ENCODE data around the gene ENTR1. TPM values are rescaled to one million over a fixed set of nuclear protein-coding genes. Genes with fewer than 3 reads are reported as not detected.
A peak's percentile ranks its signal among the peaks of the same experiment; 100 is the strongest.

ENTR1 gene
- total RNA-seq, 4 donors from 2014 or later = 37.4 to 93.0 (median 49.7) TPM

DNA sequence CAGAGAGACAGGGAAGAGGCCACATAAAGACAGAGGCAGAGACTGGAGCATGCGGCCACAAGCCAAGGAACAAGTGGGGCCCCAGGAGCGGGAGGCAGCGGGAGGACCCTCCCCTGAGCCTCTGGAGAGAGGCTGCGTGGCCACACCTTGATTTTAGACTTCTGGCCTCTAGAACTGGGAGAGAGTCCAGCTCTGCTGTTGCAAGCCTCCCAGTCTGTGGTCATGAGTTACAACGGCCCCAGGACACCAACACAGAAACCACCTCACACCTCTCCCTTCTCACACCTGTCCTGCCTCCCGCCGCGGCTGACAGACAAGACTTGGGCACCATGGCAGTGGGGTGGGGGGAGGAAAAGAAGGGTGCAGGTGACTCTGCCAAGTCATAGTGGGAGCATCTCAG lies 27.0 kb upstream of the ENTR1 start:
- Histone ChIP-seq H3K4me1 (peaks cover 35% of the 10 kb centered on the region), H3K27ac (no peak overlapping the region), H3K4me3 (peak overlapping the region; percentile 95), H3K9me3 (no peaks in the 10 kb centered on the region), H3K27me3 (no peaks in the 10 kb centered on the region), H3K36me3 (peaks cover 33% of the 10 kb centered on the region)
- no peak for DNase-seq (ENCODE audit: low spot score in 2 of 2)
- TF ChIP-seq, protein P1, sequence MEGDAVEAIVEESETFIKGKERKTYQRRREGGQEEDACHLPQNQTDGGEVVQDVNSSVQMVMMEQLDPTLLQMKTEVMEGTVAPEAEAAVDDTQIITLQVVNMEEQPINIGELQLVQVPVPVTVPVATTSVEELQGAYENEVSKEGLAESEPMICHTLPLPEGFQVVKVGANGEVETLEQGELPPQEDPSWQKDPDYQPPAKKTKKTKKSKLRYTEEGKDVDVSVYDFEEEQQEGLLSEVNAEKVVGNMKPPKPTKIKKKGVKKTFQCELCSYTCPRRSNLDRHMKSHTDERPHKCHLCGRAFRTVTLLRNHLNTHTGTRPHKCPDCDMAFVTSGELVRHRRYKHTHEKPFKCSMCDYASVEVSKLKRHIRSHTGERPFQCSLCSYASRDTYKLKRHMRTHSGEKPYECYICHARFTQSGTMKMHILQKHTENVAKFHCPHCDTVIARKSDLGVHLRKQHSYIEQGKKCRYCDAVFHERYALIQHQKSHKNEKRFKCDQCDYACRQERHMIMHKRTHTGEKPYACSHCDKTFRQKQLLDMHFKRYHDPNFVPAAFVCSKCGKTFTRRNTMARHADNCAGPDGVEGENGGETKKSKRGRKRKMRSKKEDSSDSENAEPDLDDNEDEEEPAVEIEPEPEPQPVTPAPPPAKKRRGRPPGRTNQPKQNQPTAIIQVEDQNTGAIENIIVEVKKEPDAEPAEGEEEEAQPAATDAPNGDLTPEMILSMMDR (IDR thresholded peaks at IDR 0.05) = no peak
- no peak for TF ChIP-seq EP300 (IDR thresholded peaks at IDR 0.05)
- TF ChIP-seq POLR2AphosphoS5 (IDR thresholded peaks at IDR 0.05) = no peak
- TF ChIP-seq POLR2A (IDR thresholded peaks at IDR 0.05) = no peak
- 55% methylated on average over 8 of the region's 8 CpGs for WGBS

DNA sequence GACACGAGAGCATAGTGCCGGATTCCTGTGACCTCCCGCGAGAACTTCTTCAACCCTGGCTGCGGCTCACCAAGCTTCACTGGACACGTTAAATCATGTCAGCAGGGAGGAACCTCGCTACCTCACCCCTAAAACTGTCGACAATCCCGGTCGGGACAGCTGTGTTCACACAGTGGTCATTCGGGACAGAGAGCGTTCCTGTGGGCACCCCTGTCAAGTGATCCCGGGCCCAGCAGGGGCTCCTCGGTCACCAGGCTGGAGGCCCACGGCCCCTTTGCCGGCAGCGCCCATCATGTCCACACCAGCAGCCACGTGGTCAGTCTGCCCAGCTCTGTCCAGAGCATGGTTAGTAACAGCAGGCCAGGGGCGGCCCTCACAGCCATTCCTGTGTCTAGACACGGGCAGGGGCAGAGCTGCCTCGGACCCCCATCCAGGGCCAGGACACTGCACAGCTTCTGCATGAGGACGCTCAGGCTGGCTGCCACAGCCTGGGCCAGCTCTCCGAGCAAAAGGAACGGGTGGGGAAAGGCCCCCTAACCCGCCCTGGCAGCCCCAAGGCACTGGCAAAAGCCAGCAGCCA lies 25.7 kb upstream of the ENTR1 start:
- Histone ChIP-seq H3K27ac (no peak overlapping the region), H3K27me3 (no peaks in the 10 kb centered on the region), H3K36me3 (peaks cover 28% of the 10 kb centered on the region), H3K4me3 (no peak overlapping the region), H3K9me3 (no peaks in the 10 kb centered on the region), H3K4me1 (peaks cover 35% of the 10 kb centered on the region)
- no peak for DNase-seq (ENCODE audit: low spot score in 2 of 2)
- 90% methylated on average over 13 of the region's 25 CpGs for WGBS
- TF ChIP-seq, protein P1 (IDR thresholded peaks at IDR 0.05) = no peak
- TF ChIP-seq EP300 (IDR thresholded peaks at IDR 0.05) (no peak), POLR2A (IDR thresholded peaks at IDR 0.05) (no peak), POLR2AphosphoS5 (IDR thresholded peaks at IDR 0.05) (no peak)

DNA sequence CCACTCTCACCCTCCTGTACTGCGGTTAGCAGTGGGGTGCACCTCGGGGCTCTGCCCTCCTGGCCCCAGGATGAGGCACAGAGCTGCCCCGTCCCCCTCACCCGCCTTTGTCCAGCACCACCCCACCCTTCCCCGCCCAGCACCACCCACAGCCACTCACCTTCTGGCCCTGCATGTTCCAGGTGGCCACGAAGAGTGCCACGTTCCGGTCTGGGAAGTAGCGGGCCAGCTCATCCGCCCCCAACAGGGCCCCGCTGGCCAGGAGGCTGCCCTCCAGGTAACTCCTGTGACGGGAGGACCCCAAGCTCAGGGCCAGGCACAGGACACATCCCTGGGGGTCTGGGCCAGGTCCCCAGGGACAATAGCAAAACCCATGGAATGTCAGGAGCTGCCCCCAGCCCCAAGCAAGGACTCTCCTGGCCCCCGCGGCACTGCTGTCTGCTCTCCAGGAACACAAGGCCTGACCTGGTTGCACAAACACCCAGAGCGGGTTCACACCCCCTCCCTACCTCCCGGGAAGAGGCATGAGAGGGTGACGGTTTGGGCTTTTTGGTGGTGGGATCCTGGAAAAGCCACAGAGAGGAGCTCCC lies 24.3 kb upstream of the ENTR1 start:
- Histone ChIP-seq H3K36me3 (peaks cover 35% of the 10 kb centered on the region), H3K27ac (no peak overlapping the region), H3K27me3 (no peaks in the 10 kb centered on the region), H3K4me1 (peaks cover 26% of the 10 kb centered on the region), H3K9me3 (no peaks in the 10 kb centered on the region), H3K4me3 (no peak overlapping the region)
- WGBS = 95% methylated on average over 8 of the region's 17 CpGs
- TF ChIP-seq, protein P1 (IDR thresholded peaks at IDR 0.05) = no peak
- DNase-seq (ENCODE audit: low spot score in 2 of 2) = no peak

DNA sequence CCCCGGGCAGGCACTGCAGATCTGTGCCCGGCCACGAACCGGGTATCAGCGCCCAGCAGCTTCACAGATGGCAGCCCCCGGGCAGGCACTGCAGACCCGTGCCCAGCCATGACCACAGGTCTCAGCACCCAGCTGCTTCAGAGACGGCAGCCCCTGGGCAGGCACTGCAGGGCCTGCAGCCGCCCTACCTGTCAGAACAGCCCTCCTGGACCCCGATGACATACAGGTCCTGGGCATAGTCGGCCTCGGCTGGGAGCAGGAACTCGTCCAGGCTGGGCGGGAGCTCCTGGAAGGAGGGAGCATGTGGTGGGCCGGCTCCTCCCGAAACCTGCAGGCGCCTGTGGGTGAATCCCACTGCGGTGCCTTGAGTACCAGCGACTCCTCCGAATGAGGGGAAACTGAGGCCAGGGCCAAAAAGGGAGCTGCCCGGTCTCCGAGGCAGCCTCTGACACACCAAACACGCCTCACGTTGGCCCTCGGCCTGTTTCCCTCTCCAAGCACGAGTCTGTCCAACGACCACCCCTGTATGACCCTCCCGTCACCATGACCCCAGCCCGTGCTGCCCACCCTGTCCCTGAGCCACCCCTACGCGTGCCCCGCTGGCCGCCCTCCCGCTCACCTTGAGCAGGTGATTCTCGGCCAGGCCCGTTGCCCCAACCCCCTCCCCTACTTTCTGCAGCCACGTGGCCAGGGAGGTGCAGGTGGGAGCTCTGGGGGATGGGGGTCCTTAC lies 23.6 kb upstream of the ENTR1 start:
- TF ChIP-seq, protein P1 (IDR thresholded peaks at IDR 0.05) = no peak
- TF ChIP-seq EP300 (IDR thresholded peaks at IDR 0.05) = no peak
- TF ChIP-seq POLR2AphosphoS5 (IDR thresholded peaks at IDR 0.05) = no peak
- TF ChIP-seq POLR2A (IDR thresholded peaks at IDR 0.05) = no peak
- H3K27ac ChIP-seq = no peak overlapping the region
- H3K4me1 ChIP-seq = peaks cover 26% of the 10 kb centered on the region
- no peak for DNase-seq (ENCODE audit: low spot score in 2 of 2)
- H3K36me3 ChIP-seq = peaks cover 41% of the 10 kb centered on the region
- H3K4me3 ChIP-seq = no peak overlapping the region
- H3K27me3 ChIP-seq = no peaks in the 10 kb centered on the region
- WGBS = 94% methylated on average over 25 of the region's 37 CpGs
- no peaks in the 10 kb centered on the region for H3K9me3 ChIP-seq

DNA sequence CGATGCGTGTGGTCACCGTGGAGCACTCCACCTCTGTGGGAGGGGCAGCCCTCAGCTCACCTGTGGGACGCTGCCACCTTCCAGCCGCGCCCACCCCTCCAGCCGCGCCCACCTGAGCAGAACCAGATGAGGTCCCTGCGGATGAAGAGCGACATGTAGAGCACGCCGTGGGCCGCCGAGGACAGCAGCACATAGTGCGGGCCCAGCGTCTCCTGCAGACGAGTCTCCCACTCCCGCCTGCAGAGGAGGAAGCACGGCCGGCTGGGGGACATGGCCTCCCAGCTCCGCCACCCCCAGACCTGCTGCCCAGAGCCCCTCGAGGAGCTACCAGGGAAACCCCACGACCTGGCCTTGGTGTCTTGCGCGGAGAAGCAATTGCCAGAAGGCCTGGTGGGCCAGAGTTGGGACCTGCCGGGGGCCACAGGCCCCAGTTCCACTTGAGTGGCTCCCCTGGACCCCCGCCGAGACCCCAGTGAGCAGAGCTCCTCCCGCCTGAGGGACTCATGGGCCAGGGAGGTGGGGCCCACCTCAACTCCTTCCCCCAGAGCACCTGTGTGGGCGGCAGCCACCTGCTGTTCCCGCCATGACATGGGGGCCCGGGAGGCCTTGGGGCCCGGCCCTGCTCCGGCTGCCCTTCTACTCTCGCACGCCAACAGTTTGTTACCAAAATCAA lies 22.8 kb upstream of the ENTR1 start:
- H3K27ac ChIP-seq = no peak overlapping the region
- no peaks in the 10 kb centered on the region for H3K27me3 ChIP-seq
- H3K4me1 ChIP-seq = peaks cover 19% of the 10 kb centered on the region
- no peak overlapping the region for H3K4me3 ChIP-seq
- WGBS = 91% methylated on average over 7 of the region's 36 CpGs
- H3K36me3 ChIP-seq = peaks cover 48% of the 10 kb centered on the region
- no peak for TF ChIP-seq POLR2A (IDR thresholded peaks at IDR 0.05)
- no peak for TF ChIP-seq POLR2AphosphoS5 (IDR thresholded peaks at IDR 0.05)
- TF ChIP-seq EP300 (IDR thresholded peaks at IDR 0.05) = no peak
- TF ChIP-seq, protein P1 (IDR thresholded peaks at IDR 0.05) = no peak
- no peak for DNase-seq (ENCODE audit: low spot score in 2 of 2)
- no peaks in the 10 kb centered on the region for H3K9me3 ChIP-seq
